NT2/D1 (cell line): ENCODE data around the gene ANKRD60.

Experiments used
- YY1 ChIP-seq: IDR thresholded peaks from 2 replicates; pipeline ENCODE4 v1.6.1; 2011; ENCODE audit not compliant: insufficient read length, insufficient read depth
- ZNF274 ChIP-seq: IDR thresholded peaks from 2 replicates; pipeline ENCODE4 v1.6.1; 2011; ENCODE audit warnings: mild to moderate bottlenecking, low read depth, low read length

- TF ChIP-seq YY1, result no peak
- TF ChIP-seq ZNF274, result no peak
Measured at GRCh38 chr20:58210398-58210747, 18.1 kb downstream of the ANKRD60 start.
